Naive thymus-derived CD4-positive, alpha-beta T cell (primary cell): Measurements from ENCODE around the gene PRPF4. TPM values are rescaled to one million over a fixed set of nuclear protein-coding genes. Genes with fewer than 3 reads are reported as not detected.
"Not testable (repeated sequence)": the region's sequence is repeated elsewhere in the genome, so short reads cannot be mapped to it uniquely, and the experiment has no call there.

Source experiments
- ATAC-seq: fragments of 150-1000 bp; cut with Tn5 transposase; 2 replicates; pipeline ENCODE4 v1.10.0; 2021; ENCODE audit warnings: mild to moderate bottlenecking, moderate library complexity
- CTCF ChIA-PET: fragments of 350-600 bp; sonication (Branson Sonifier 250); formaldehyde crosslinking; loops from one replicate; lab custom pipeline; 2021; ENCODE audit warnings: antibody characterized with exemption; lab: Charles Lee
- POLR2A ChIA-PET: fragments of 350-600 bp; sonication (Branson Sonifier 250); formaldehyde crosslinking; loops from one replicate; lab custom pipeline; 2021; ENCODE audit warnings: antibody characterized with exemption, inconsistent platforms; lab: Charles Lee
- DNase-seq, 9 donors: peaks; one replicate each; pipeline versions ENCODE4 v3.0.0 to v3.0.0-alpha.2; 2020 to 2022; ENCODE audit warnings: mixed read lengths in 1 of 9
- H3K27ac ChIP-seq: one replicate; pipeline ENCODE4 v1.7.0; 2013; ENCODE audit warnings: mild to moderate bottlenecking, low read depth, low read length, moderate library complexity
- H3K27me3 ChIP-seq, 2 donors: one replicate each; pipeline ENCODE4 v1.7.0; 2013; ENCODE audit warnings: low read length in 2 of 2, mild to moderate bottlenecking in 2 of 2, moderate library complexity in 2 of 2; ENCODE audit not compliant: control insufficient read depth in 2 of 2, insufficient read depth in 2 of 2
- H3K36me3 ChIP-seq, 3 experiments: 1 replicate in 2 of 3; 2 replicates in 1 of 3; pipeline ENCODE4 v1.7.0; 2013; ENCODE audit warnings: low read length in 3 of 3, mild to moderate bottlenecking in 3 of 3, moderate library complexity in 1 of 3; ENCODE audit not compliant: insufficient read depth in 3 of 3, control insufficient read depth in 2 of 3
- H3K4me1 ChIP-seq, 2 donors: one replicate each; pipeline ENCODE4 v1.7.0; 2013; ENCODE audit warnings: low read length in 2 of 2, mild to moderate bottlenecking in 2 of 2, moderate library complexity in 1 of 2; ENCODE audit not compliant: control insufficient read depth in 2 of 2, insufficient read depth in 2 of 2
- H3K4me3 ChIP-seq: 2 replicates; pipeline ENCODE4 v1.7.0; 2013; ENCODE audit warnings: mild to moderate bottlenecking, low read length
- H3K9me3 ChIP-seq, 3 experiments: 1 replicate in 2 of 3; 2 replicates in 1 of 3; pipeline ENCODE4 v1.7.0; 2013; ENCODE audit warnings: low read length in 3 of 3; ENCODE audit not compliant: control insufficient read depth in 2 of 3
- H3K27ac Mint-ChIP-seq, 9 donors: one replicate each; pipeline ENCODE4 v1.8.0; 2020 to 2022; ENCODE audit warnings: mixed read lengths in 9 of 9, mild to moderate bottlenecking in 8 of 9, moderate library complexity in 5 of 9, inconsistent platforms in 2 of 9
- H3K27me3 Mint-ChIP-seq, 5 donors: one replicate each; pipeline ENCODE4 v1.8.0; 2021 to 2022; ENCODE audit warnings: mixed read lengths in 5 of 5, mild to moderate bottlenecking in 1 of 5
- H3K36me3 Mint-ChIP-seq, 5 donors: one replicate each; pipeline ENCODE4 v1.8.0; 2020 to 2022; ENCODE audit warnings: mixed read lengths in 5 of 5, mild to moderate bottlenecking in 3 of 5, inconsistent platforms in 1 of 5
- H3K4me1 Mint-ChIP-seq, 7 donors: one replicate each; pipeline ENCODE4 v1.8.0; 2020 to 2022; ENCODE audit warnings: mixed read lengths in 7 of 7, mild to moderate bottlenecking in 3 of 7, inconsistent platforms in 1 of 7
- H3K4me3 Mint-ChIP-seq, 10 donors: one replicate each; pipeline ENCODE4 v1.8.0; 2020 to 2022; ENCODE audit warnings: mild to moderate bottlenecking in 10 of 10, mixed read lengths in 10 of 10, moderate library complexity in 6 of 10, inconsistent platforms in 2 of 10
- H3K9me3 Mint-ChIP-seq, 11 donors: one replicate each; pipeline ENCODE4 v1.8.0; 2020 to 2022; ENCODE audit warnings: mixed read lengths in 11 of 11, mild to moderate bottlenecking in 4 of 11, inconsistent platforms in 1 of 11, moderate library complexity in 1 of 11
- intact Hi-C, 2 donors: fragments of 100-400 bp; cut with micrococcal nuclease; formaldehyde crosslinking; loops; one replicate each; pipeline ENCODE4 v1.15.1; 2023
- polyA plus RNA-seq, 2 donors: library from polyadenylated mRNA; unstranded; fragments of 300-500 nt; fragmentation: Illumina TruSeq; gene quantifications; one replicate each; pipeline ENCODE4 v1.2.3, GENCODE V29; 2021
- total RNA-seq, 6 experiments: library from RNA in 5 of 6; stranded (reverse) in 5 of 6; gene quantifications; 1 replicate in 5 of 6; 2 replicates in 1 of 6; pipeline ENCODE4 v1.2.3 and lab custom pipeline; 2021 to 2026

Gene PRPF4
- total and polyA plus RNA-seq, 7 experiments from 2014 or later = 17.4 to 36.9 (median 22.0) TPM

GRCh38 chr9:113278840-113279239 lies 3.4 kb downstream of the PRPF4 start:
- Histone ChIP-seq H3K27ac (no peak overlapping the region), H3K36me3 (peaks cover 22 to 52% (median 35%) of the 10 kb centered on the region in 3 experiments), H3K4me3 (no peak overlapping the region), H3K9me3 (no peaks in the 10 kb centered on the region), H3K27me3 (no peaks in the 10 kb centered on the region), H3K4me1 (peaks cover 8 to 16% of the 10 kb centered on the region in 2 donors)
- Mint-ChIP-seq H3K27me3 (no peaks in the 10 kb centered on the region), H3K27ac (peak overlapping the region in 4 of 9 donors; percentile 16 to 45 (median 36)), H3K4me3 (no peak overlapping the region), H3K9me3 (no peaks in the 10 kb centered on the region), H3K36me3 (peaks cover 24 to 52% (median 34%) of the 10 kb centered on the region in 5 donors), H3K4me1 (peaks cover 14 to 39% (median 30%) of the 10 kb centered on the region in 7 donors)
- ATAC-seq = no peak
- CTCF ChIA-PET = no interaction called here
- POLR2A ChIA-PET = no interaction called here
- DNase-seq = no peak
- intact Hi-C loops = no loop called here

GRCh38 chr9:113281356-113281755 lies 5.9 kb downstream of the PRPF4 start:
- Histone ChIP-seq H3K27me3 (no peaks in the 10 kb centered on the region), H3K4me3 (no peak overlapping the region), H3K36me3 (peaks cover 30 to 73% (median 46%) of the 10 kb centered on the region in 3 experiments), H3K9me3 (no peaks in the 10 kb centered on the region), H3K27ac (no peak overlapping the region), H3K4me1 (peaks cover 2% of the 10 kb centered on the region in 2 donors)
- peaks cover 11 to 39% (median 26%) of the 10 kb centered on the region in 7 donors for H3K4me1 Mint-ChIP-seq
- H3K27me3 Mint-ChIP-seq = no peaks in the 10 kb centered on the region
- ATAC-seq (no peak), DNase-seq (no peak)
- intact Hi-C loops = no loop called here
- peak overlapping the region in 4 of 9 donors; percentile 1 to 62 (median 36) for H3K27ac Mint-ChIP-seq
- CTCF ChIA-PET = interaction anchor here (0.6 kb wide), 1 partner anchor 412 kb away, joined by 3 read pairs; no protein-coding TSS in a partner anchor
- POLR2A ChIA-PET = no interaction called here
- no peak overlapping the region for H3K4me3 Mint-ChIP-seq
- peaks cover 24 to 61% (median 45%) of the 10 kb centered on the region in 5 donors for H3K36me3 Mint-ChIP-seq
- H3K9me3 Mint-ChIP-seq = no peaks in the 10 kb centered on the region

- H3K36me3 ChIP-seq = peaks cover 27 to 91% (median 33%) of the 10 kb centered on the region in 3 experiments
- H3K9me3 ChIP-seq = no peaks in the 10 kb centered on the region
- intact Hi-C loops = no loop called here
- no peak for DNase-seq
- ATAC-seq = no peak
- Mint-ChIP-seq H3K4me1 (peaks cover 0 to 6% (median 0%) of the 10 kb centered on the region in 7 donors), H3K4me3 (no peak overlapping the region), H3K27ac (peak overlapping the region in 1 of 9 donors; percentile 16), H3K27me3 (no peaks in the 10 kb centered on the region), H3K9me3 (no peaks in the 10 kb centered on the region), H3K36me3 (peaks cover 8 to 51% (median 29%) of the 10 kb centered on the region in 5 donors)
- no peak overlapping the region for H3K4me3 ChIP-seq
- CTCF ChIA-PET = no interaction called here
- no peak overlapping the region for H3K27ac ChIP-seq
- H3K27me3 ChIP-seq = no peaks in the 10 kb centered on the region
- no peaks in the 10 kb centered on the region for H3K4me1 ChIP-seq
- POLR2A ChIA-PET = interaction anchor here (0.5 kb wide), 1 partner anchor 45 kb away, joined by 4 read pairs; no protein-coding TSS in a partner anchor
Measured at GRCh38 chr9:113289091-113289490, 13.6 kb downstream of the PRPF4 start.

- Mint-ChIP-seq H3K27ac (peak overlapping the region in 2 of 9 donors; percentile 38 to 62), H3K9me3 (no peaks in the 10 kb centered on the region), H3K4me3 (no peak overlapping the region), H3K27me3 (no peaks in the 10 kb centered on the region), H3K36me3 (peaks cover 8 to 42% (median 22%) of the 10 kb centered on the region in 5 donors), H3K4me1 (peaks cover 0 to 4% (median 0%) of the 10 kb centered on the region in 7 donors)
- Histone ChIP-seq H3K27ac (no peak overlapping the region), H3K4me1 (no peaks in the 10 kb centered on the region), H3K4me3 (no peak overlapping the region), H3K9me3 (no peaks in the 10 kb centered on the region), H3K27me3 (no peaks in the 10 kb centered on the region), H3K36me3 (peaks cover 18 to 81% (median 25%) of the 10 kb centered on the region in 3 experiments)
- intact Hi-C loops = no loop called here
- ChIA-PET CTCF (interaction anchor here (0.6 kb wide), 1 partner anchor 18 kb away, joined by 4 read pairs; no protein-coding TSS in a partner anchor), POLR2A (no interaction called here)
- no peak for DNase-seq
- ATAC-seq = no peak
Measured at GRCh38 chr9:113290052-113290607, 14.7 kb downstream of the PRPF4 start.

GRCh38 chr9:113293285-113293878 lies 17.9 kb downstream of the PRPF4 start:
- DNase-seq = no peak
- no peak for ATAC-seq
- peaks cover 5 to 32% (median 18%) of the 10 kb centered on the region in 5 donors for H3K36me3 Mint-ChIP-seq
- peaks cover 13 to 52% (median 21%) of the 10 kb centered on the region in 3 experiments for H3K36me3 ChIP-seq
- intact Hi-C loops = no loop called here
- no peaks in the 10 kb centered on the region for H3K4me1 ChIP-seq
- no peak overlapping the region for H3K4me3 Mint-ChIP-seq
- H3K27me3 ChIP-seq = no peaks in the 10 kb centered on the region
- no peak overlapping the region for H3K27ac ChIP-seq
- POLR2A ChIA-PET = no interaction called here
- H3K9me3 ChIP-seq = no peaks in the 10 kb centered on the region
- peaks cover 0 to 5% (median 0%) of the 10 kb centered on the region in 7 donors for H3K4me1 Mint-ChIP-seq
- H3K27ac Mint-ChIP-seq = peak overlapping the region in 2 of 9 donors; percentile 3 to 55
- no peaks in the 10 kb centered on the region for H3K9me3 Mint-ChIP-seq
- CTCF ChIA-PET = no interaction called here
- no peaks in the 10 kb centered on the region for H3K27me3 Mint-ChIP-seq
- H3K4me3 ChIP-seq = no peak overlapping the region

GRCh38 chr9:113296247-113296646 lies 20.8 kb downstream of the PRPF4 start:
- H3K27ac ChIP-seq, H3K9me3 ChIP-seq, ATAC-seq, DNase-seq, H3K9me3 Mint-ChIP-seq, H3K4me1 ChIP-seq, H3K4me3 ChIP-seq, intact Hi-C loops, H3K4me3 Mint-ChIP-seq, H3K27ac Mint-ChIP-seq, H3K27me3 ChIP-seq, H3K36me3 Mint-ChIP-seq, POLR2A ChIA-PET: not testable (repeated sequence)
- CTCF ChIA-PET = interaction anchor here (0.6 to 0.7 kb wide), 2 partner anchors 29 to 41 kb away, joined by 3 read pairs; no protein-coding TSS in a partner anchor
- peaks cover 0 to 16% (median 0%) of the 10 kb centered on the region in 5 donors for H3K27me3 Mint-ChIP-seq
- peaks cover 0 to 24% (median 5%) of the 10 kb centered on the region in 3 experiments for H3K36me3 ChIP-seq
- peaks cover 0 to 11% (median 4%) of the 10 kb centered on the region in 7 donors for H3K4me1 Mint-ChIP-seq
